ENCODE results near the gene RIPK1.
"Not testable (repeated sequence)": the region's sequence is repeated elsewhere in the genome, so short reads cannot be mapped to it uniquely, and the experiment has no call there.

Gene RIPK1

GRCh38 chr6:3026791-3027626 lies 41.3 kb upstream of the RIPK1 start:
- H3K27ac ChIP-seq: peak overlapping the region in 1 of 2 donors; percentile 58
- DNase-seq (ENCODE audit: low spot score): no peak

GRCh38 chr6:3028156-3028555 lies 40.1 kb upstream of the RIPK1 start:
- H3K27ac ChIP-seq; H3K4me3 ChIP-seq; DNase-seq (ENCODE audit: low spot score): not testable (repeated sequence)

More at GRCh38 chr6:3026791-3027626, 41.3 kb upstream of the RIPK1 start:
- H3K4me3 ChIP-seq: no peak overlapping the region
- no peak for TF ChIP-seq CTCF (IDR thresholded peaks at IDR 0.05)

GRCh38 chr6:3031857-3032640 lies 36.2 kb upstream of the RIPK1 start:
- no peak for TF ChIP-seq CTCF (IDR thresholded peaks at IDR 0.05)
- H3K4me3 ChIP-seq: no peak overlapping the region
- DNase-seq (ENCODE audit: low spot score): no peak
- H3K27ac ChIP-seq: no peak overlapping the region

GRCh38 chr6:3032986-3033385 lies 35.3 kb upstream of the RIPK1 start:
- no peak for DNase-seq (ENCODE audit: low spot score)
- no peak overlapping the region for H3K4me3 ChIP-seq
- no peak for TF ChIP-seq CTCF (IDR thresholded peaks at IDR 0.05)
- H3K27ac ChIP-seq: no peak overlapping the region

GRCh38 chr6:3033652-3034051 lies 34.6 kb upstream of the RIPK1 start:
- TF ChIP-seq CTCF (IDR thresholded peaks at IDR 0.05): no peak
- Histone ChIP-seq H3K4me3 (no peak overlapping the region), H3K27ac (no peak overlapping the region)
- no peak for DNase-seq (ENCODE audit: low spot score)

GRCh38 chr6:3035397-3035796 lies 32.9 kb upstream of the RIPK1 start:
- no peak for TF ChIP-seq CTCF (IDR thresholded peaks at IDR 0.05)
- Histone ChIP-seq H3K4me3 (no peak overlapping the region), H3K27ac (no peak overlapping the region)
- DNase-seq (ENCODE audit: low spot score): no peak

- peak overlapping the region in 1 of 2 donors; percentile 32 for H3K27ac ChIP-seq
- no peak for DNase-seq (ENCODE audit: low spot score)
- H3K4me3 ChIP-seq: no peak overlapping the region
- no peak for TF ChIP-seq CTCF (IDR thresholded peaks at IDR 0.05)
These were observed 31.2 kb upstream of the RIPK1 start for GRCh38 chr6:3036861-3037637.
